ENCODE data around the gene IRF2BPL. TPM values are rescaled to one million over a fixed set of nuclear protein-coding genes. Genes with fewer than 3 reads are reported as not detected.

The IRF2BPL gene
- total and polyA plus RNA-seq, 9 of the 15 experiments (the other 6 are each of a cell fraction or from before 2014, with no cell fraction given), result 0.52 to 21.6 (median 2.5) TPM

GRCh38 chr14:76977793-76978720 lies 50.5 kb downstream of the IRF2BPL start (continued):
- TF ChIP-seq PBX2 (CRISPR knock-in tag; IDR thresholded peaks at IDR 0.05; ENCODE audit: low read depth) (no peak), PBX2 (tag; conservative IDR thresholded peaks at IDR 0.05; ENCODE audit: low read depth) (no peak), ETS1 (conservative IDR thresholded peaks at IDR 0.05; ENCODE audit: control insufficient read depth, low read depth, low read length) (no peak), ARID2 (IDR thresholded peaks at IDR 0.05) (no peak), MECOM (CRISPR knock-in tag; IDR thresholded peaks at IDR 0.05) (no peak), BACH1 (tag; IDR thresholded peaks at IDR 0.05) (no peak), ZNF449 (CRISPR knock-in tag; IDR thresholded peaks at IDR 0.05) (no peak), CBFA2T2 (conservative IDR thresholded peaks at IDR 0.05) (peak; percentile 37; the same call in 1 of the 2 replicates), ZKSCAN3 (CRISPR knock-in tag; IDR thresholded peaks at IDR 0.05) (no peak), ZNF121 (CRISPR knock-in tag; conservative IDR thresholded peaks at IDR 0.05) (no peak), KLF1 (tag; IDR thresholded peaks at IDR 0.05) (no peak), ZNF174 (CRISPR knock-in tag; IDR thresholded peaks at IDR 0.05) (no peak), MTA2 (IDR thresholded peaks at IDR 0.05; ENCODE audit: low read depth) (no peak), ZBTB11 (CRISPR knock-in tag; IDR thresholded peaks at IDR 0.05) (no peak)

All from K562 (cell line).